NCI-H345 treated with DMSO at 0.1 percent for 48 hours (cell line): ENCODE measurements around the gene PTPRG.

Experiments used
- DNase-seq: peaks from one replicate; lab custom pipeline; 2025; ENCODE audit not compliant: unreplicated experiment; lab: John Stamatoyannopoulos, UW

PTPRG gene

GRCh38 chr3:62246094-62246493 is 684.7 kb downstream of the PTPRG start:
- no peak for DNase-seq

GRCh38 chr3:62246985-62247384 is 685.6 kb downstream of the PTPRG start:
- no peak for DNase-seq

- DNase-seq = no peak
Measured at GRCh38 chr3:62248734-62249483, 687.5 kb downstream of the PTPRG start.

- no peak for DNase-seq
Measured at GRCh38 chr3:62249484-62249776, 688.1 kb downstream of the PTPRG start.

- DNase-seq = no peak
Measured at GRCh38 chr3:62249855-62250543, 688.6 kb downstream of the PTPRG start.

GRCh38 chr3:62252438-62253157 is 691.2 kb downstream of the PTPRG start:
- DNase-seq = no peak

- no peak for DNase-seq
Measured at GRCh38 chr3:62253971-62254370, 692.6 kb downstream of the PTPRG start.

GRCh38 chr3:62255758-62256157 is 694.4 kb downstream of the PTPRG start:
- DNase-seq = no peak

- no peak for DNase-seq
Measured at GRCh38 chr3:62259924-62260323, 698.6 kb downstream of the PTPRG start.

- DNase-seq = no peak
Measured at GRCh38 chr3:62260655-62261054, 699.3 kb downstream of the PTPRG start.

GRCh38 chr3:62261121-62261520 is 699.8 kb downstream of the PTPRG start:
- no peak for DNase-seq

- DNase-seq = no peak
Measured at GRCh38 chr3:62261736-62262135, 700.4 kb downstream of the PTPRG start.

GRCh38 chr3:62265528-62265927 is 704.2 kb downstream of the PTPRG start:
- DNase-seq = no peak

- DNase-seq = no peak
Measured at GRCh38 chr3:62266668-62267283, 705.4 kb downstream of the PTPRG start.

GRCh38 chr3:62276658-62277180 is 715.3 kb downstream of the PTPRG start:
- no peak for DNase-seq

GRCh38 chr3:62277450-62277849 is 716.1 kb downstream of the PTPRG start:
- DNase-seq = no peak

GRCh38 chr3:62277986-62278385 is 716.6 kb downstream of the PTPRG start:
- no peak for DNase-seq

GRCh38 chr3:62281726-62282125 is 720.4 kb downstream of the PTPRG start:
- DNase-seq = no peak

GRCh38 chr3:62284442-62284841 is 723.1 kb downstream of the PTPRG start:
- DNase-seq = no peak

- no peak for DNase-seq
Measured at GRCh38 chr3:62287392-62287927, 726.1 kb downstream of the PTPRG start.

GRCh38 chr3:62289922-62290321 is 728.6 kb downstream of the PTPRG start:
- no peak for DNase-seq
